H4 (cell line): ENCODE measurements around the gene MEX3D. TPM values are rescaled to one million over a fixed set of nuclear protein-coding genes. Genes with fewer than 3 reads are reported as not detected.

Experiments used
- DNase-seq: peaks from one replicate; pipeline ENCODE4 v3.0.0-alpha.2; 2015; ENCODE audit warnings: low spot score
- total RNA-seq: library from RNA; depleted of rRNA; stranded (reverse); fragments of >200 nt; shearing (Covaris generic); gene quantifications from 2 replicates; pipeline ENCODE4 v1.2.3, GENCODE V29; 2014; rRNA removed

MEX3D gene
- total RNA-seq, result 5.7 and 10.6 TPM in 2 replicates

DNA sequence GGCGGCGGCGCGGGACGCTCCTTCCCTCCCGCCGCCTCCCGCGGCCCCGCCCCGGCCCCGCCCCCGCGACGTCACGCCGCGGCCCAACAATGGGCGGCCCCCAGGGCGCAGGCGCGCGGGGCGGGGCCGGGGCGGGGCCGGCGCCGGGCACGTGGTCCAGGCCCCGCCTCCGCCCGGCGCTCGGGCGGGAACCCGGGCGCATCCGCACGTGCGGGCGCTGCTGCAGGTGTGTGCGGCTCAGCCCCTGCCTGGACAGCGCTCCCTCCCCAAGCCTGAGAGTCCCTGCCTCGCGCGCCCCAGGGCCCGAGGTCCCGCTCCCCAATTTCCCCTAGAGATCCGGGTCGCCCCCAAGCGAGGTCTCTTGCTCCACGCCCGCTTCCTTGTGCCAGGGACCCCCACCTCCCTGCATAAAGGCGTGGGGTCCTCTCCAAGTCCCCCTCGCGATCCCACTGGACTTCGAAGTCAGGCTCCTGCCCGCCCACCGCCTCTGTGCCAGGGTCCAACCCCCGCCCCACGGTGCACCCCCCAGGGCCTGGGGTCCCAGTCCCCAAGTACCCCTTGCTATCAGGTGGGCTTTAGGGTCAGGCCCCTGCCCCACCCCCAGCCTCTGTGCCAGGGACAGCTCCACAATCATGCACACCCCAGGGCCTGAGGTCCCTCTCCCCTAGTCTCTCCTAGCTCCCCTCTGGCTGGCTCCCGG is at the start of gene MEX3D:
Gene MEX3D, minus strand, starts transcription at position 6 of the 700 bp plus-strand sequence. CDS start 267 bp downstream, outside the sequence.
- no peak for DNase-seq

DNA sequence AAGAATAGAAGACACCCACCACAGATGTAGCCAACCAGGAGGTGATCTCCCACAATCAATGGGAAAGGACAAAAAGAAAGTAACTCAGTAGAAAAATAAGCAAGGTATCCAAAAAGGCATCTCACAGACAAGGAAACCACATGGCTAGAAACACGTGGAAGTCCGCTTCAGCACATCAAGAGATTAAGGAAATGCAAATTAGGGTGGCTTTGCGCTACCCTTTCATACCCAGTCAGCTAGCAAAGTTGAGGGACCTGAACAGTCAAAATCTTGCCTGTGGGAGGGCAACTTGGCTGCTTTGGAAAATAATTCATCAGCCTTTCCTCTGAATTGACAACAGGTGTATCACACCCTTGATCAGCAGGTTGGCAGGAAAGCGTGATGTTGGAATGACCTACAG is 48.8 kb upstream of the MEX3D start:
- no peak for DNase-seq

DNA sequence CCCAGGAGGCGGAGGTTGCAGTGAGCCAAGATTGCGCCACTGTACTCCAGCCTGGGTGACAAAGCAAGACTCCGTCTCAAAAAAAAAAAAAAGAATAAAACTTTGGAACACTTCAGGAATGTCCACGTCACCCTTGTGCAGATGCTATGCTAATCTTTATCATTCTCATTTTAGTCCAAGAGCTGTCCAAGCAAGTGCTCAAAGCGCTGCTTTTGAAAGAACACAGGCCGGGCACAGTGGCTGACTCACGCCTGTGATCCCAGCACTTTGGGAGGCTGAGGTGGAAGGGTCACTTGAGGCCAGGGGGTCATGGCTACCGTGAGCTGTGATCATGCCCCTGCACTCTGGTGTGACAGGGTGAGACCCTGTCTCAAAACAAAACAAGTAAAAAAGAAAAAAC is 48.3 kb upstream of the MEX3D start:
- DNase-seq, result no peak

DNA sequence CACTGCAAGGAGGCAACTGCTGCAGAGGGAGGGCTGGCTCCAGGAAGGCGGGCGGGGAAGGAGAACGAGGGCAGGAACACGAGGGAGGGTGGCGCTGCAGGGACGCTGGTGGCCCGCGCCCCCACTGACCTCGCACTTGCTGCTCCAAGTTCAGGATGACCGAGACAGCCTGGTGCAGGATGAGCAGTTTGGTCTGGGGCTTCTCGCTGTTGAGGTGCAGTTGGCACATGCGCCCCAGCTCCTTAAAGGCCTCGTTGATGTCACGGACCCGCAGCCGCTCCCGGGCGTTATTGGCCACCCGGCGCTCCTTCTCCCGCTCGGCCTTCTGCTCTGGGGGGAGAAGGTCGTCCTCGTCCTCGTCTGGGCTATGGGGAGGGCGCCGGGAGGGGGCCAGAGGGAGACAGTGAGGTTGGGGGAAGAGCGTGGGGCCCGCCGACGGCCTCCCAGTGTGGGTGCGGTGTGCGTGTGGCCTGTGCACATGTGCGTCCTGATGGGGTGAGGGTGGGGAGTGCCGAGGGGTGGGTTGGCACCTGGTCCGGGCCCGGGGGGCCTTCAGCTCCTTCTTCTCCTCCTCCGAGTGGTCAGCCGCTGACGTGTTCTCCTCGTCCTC is 47.1 kb upstream of the MEX3D start:
- no peak for DNase-seq

DNA sequence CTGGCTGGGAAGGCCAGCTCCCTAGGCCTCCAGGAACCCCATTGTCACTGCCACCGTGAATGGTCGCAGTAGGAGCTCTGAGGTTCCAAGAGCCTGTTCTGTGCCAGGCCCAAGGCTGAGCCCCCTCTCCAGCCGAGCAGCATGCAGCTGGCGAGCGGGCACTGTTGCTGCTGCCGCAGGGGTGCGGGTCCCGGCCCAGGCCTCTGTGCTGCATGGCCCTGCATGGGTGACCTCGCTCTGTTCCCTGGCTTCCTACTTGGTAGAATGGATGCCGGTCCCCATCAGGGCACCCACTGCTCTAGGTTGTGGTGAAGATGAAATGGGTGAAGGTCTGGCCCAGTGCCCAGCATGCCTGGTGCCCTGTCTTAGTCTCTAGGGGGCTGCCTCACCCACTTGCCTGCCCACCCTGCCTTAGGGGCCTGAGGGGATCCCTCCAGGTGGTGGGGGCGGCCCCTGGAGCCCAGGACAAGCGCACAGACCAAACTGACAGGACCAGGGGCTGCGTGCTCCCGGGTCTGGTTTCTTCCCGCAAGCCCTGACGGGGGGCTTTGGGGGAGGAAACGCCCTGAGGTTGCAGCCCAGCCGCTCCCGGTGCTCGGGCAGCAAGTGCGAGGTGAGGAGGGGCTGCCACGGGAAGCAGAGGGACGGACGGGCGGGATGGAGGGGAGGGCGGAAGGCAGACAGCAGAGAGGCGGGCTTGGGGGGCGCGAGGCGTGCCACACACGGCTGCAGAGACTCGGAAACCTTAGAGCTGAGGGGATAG is 45.9 kb upstream of the MEX3D start:
- no peak for DNase-seq

DNA sequence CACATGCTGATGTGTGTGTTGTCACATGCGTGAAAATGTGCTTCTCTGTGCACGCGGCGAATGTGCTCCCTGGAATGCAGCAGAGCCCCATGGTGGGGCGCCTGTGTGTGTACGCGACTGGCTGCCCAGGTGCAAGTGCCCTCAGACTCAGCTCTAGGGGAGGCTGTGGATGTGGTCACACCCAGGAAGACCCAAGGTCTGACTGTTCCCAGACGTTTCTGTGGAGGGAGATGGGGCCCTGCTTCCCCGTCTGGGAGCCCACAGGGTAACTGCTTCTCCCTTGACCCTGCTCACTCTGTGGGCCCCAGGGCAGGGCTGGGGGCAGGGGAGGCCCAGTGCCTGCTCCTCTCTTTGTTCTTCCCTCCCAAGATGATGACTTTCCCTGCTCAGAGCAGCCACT is 45.0 kb upstream of the MEX3D start:
- DNase-seq, result no peak

DNA sequence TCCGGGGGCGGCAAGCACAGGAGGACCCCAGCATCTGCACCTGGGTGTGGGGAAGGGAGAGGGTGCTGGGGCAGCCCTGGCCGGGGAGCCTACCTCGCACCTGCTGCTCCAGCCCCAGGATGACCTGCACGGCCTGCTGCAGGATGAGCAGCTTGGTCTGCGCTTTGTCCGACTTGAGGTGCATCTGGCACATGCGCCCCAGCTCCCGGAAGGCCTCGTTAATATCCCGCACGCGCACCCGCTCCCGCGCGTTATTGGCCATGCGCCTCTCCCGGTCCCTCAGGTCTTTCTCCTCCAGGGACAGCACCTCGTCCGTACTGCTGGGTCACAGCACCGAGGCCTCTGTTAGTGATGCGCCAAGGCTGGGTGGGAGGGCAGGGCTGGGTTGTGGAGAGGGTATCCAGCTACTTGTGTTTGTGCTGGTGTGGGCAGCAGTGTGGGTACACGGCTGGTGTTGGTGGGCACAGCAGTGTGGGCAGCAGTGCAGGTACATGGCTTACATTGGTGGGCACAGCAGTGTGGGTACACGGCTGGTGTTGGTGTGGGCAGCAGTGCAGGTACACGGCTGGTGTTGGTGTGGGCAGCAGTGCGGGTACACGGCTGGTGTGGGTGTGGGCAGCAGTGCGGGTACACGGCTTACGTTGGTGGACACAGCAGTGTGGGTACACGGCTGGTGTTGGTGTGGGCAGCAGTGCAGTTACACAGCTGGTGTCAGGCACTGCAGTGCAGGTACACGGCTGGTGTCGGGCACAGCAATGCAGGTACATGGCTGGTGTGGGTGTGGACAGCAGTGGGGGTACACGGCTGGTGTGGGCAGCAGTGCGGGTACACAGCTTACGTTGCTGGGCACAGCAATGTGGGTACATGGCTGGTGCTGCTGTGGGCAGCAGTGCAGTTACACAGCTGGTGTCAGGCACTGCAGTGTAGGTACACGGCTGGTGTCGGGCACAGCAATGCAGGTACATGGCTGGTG is 44.3 kb upstream of the MEX3D start:
- DNase-seq, result no peak

DNA sequence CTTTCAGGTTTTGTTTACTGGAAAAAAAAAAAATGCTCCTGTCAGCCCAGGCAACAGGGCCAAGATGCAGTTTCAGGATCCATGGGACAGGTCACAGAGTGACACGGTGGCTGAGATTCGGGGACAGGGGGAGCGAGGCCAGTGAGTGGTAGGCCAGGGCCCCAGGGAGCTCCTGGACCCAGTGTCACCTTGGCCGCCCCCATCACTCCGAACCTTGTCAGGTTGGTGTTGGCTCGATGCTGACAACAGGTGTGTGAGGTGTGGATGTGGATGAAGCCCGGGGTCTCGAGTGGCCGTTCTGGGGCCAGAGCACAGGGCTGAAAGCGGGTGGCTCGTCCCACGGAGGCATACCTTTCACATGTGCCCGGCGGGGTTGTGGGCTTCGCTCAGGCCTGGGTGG is 43.2 kb upstream of the MEX3D start:
- no peak for DNase-seq

DNA sequence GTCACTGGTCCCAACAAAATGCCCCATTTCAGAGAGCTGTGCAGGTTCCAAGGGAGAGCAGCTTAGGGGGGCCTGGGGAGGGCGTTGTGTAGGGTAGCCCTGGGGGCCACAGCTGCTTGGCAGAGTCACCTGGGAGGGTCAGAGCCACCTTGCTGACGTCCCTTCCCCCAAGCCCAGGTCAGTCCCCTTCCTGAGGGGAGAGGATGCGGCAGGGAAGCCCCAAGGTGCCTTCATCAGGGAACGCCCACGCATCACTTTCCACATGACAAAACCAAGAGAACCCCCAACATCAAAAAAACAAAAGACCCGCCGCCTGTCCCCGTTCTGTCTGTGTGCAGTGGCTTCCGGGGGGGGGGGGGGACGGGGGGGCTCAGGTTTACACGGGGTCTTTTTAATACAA is 42.5 kb upstream of the MEX3D start:
- DNase-seq, result no peak

DNA sequence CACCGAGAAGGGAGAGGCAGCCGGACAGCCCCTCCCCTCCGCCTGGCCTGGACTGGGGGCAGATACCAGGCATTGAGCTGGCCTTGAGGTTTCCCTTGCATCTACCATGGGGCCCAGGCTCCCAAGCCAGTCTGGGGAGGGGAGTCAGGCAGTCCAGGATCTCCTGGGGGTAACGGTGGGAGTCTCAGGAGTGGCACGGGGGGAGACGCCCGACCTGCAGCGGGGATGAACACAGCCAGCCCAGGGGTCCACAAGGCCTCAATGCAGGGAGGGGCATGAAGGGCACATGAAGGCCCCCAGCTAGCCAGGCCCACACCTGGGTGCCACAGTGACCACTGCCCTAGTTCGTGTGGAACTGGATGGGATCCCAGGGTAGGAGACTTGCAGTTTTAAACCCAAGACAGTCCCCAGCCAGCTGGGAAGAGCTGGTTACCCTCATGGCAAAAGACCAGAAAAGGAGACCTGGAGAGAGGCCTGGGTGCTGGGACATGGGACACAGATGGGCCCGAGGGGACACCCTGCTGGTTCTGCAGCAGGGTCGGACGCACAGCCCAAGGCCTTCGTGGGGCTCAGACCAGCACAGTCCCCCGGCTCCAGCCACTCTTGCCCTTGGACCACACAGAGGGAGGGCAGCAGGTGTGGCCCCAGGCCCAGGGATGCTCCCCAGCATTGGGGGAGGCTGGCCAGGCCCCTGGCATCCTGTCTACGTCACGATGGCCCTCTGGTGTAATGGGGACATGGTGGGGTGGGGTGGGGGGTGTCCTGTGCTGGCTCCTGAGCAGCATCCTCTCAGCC is 41.8 kb upstream of the MEX3D start:
- no peak for DNase-seq

DNA sequence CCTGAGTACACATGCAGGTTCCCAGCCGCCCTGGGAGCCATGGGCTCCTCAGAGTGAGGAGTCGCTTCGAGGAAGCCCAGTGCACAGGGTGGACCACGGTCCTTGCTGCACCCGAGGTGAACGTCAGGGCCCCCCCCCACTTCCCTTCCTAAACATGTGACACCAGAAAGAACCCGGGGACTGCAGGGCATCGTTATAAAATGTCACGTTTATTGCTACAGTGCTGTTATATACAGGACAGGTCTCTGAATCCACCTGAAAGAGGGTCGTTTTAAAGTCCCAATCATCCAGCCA is 40.9 kb upstream of the MEX3D start:
- DNase-seq, result no peak

DNA sequence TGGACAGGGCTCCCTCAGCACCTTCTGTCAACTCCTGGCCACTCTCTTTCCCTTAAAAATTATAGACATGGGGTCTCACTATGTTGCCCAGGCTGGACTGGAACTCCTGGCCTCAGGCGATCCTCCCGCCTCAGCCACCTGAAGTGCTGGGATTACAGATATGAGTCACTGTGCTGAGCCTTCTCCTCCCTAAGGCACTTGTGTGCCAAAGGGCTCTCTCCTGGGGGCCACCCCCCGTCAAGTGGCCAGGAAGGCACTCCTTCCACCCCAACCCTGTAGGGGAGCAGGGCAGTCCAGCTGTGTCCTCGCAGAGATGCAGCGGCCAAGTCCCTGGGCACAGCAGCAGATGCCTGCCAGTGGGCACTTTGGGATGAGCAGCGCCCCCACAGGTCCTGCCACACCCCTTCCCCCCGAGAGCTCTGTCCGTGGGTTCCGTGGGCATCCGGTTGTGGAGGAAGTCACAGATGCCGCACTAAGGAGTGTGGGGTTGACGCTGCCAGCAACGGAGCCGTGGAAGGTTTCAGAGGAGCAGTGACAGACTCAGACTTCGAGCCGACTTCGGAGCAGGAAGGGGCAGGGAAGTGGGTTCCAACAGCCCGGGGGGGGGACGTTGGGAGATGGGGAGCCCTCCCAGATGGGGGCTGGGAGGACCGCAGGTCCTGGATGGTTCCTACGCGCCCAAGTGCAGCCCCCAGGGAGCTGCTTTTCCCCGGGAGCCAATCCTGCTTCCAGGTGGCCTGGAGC is 40.4 kb upstream of the MEX3D start:
- no peak for DNase-seq

DNA sequence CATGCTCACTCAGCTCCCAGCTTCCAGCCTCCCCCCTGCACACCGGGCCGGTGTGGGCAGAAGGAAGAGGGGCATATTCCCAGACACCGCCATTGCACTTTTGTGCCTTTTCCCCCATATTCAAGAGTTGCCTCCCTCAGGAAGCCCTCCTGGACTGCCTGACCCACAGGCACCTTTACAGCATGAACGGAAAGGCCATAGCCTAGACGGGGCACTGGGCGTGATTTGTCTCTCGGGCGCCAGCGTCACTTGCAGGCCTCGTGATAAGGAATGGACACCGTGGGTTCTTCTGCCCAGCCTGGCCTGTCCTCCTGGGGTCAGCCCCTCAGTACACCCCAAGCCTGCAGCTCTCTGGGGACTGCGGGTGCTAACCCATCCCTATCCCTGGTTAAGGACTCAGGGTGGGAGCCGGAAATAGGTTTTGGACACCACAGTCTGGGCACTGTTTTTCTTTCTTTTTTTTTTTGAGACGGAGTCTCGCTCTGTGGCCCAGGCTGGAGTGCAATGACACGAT is 38.1 kb upstream of the MEX3D start:
- DNase-seq, result no peak

DNA sequence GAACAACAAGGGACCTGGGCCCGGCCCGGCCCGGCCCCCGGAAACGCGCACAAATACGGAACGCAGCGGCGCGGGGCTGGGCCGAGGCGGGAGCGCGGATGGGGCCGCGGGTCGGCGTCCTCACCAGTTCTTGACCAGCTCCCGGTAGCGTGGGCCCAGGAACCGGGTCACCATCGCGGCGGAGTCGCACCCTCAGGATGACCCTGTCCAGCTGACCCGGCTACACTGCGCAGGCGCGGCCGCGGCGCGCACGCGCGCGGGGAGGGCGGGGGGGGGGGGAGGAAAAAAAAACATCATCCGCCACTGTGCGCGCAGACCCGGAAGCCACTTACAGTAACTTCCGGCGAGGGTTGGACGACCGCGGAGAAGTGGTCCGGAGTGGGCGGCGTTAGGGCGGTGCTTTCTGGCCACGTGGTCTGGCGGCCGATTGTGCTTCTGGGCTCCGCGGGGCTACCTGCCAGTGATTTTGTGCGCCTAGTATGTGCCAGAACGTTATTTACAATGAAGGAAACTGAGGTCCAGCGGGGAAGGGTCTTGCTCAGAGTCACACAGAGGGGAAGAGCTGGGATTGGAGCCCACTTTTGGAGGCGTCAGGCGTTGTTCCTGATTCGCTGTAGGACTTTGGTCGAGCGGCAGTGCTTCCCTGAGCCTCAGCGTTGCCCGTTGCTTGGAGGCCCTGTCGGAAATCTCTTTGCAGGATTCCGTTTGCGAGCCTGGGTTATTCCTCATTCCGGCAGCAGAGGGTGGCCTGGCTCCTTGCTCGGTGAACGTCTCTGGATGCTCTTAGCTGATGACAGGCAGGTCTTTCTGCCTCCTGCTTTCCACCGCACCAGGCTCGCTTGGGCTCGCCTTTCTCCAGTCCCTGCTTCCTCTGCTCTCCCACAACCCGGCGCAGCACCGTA is 37.4 kb upstream of the MEX3D start, which contains the start of gene UQCR11:
Gene UQCR11, minus strand, starts transcription at position 227 of the 902 bp plus-strand sequence. Its CDS starts 53 bp downstream, at position 174.
- DNase-seq, result peak; percentile 86

DNA sequence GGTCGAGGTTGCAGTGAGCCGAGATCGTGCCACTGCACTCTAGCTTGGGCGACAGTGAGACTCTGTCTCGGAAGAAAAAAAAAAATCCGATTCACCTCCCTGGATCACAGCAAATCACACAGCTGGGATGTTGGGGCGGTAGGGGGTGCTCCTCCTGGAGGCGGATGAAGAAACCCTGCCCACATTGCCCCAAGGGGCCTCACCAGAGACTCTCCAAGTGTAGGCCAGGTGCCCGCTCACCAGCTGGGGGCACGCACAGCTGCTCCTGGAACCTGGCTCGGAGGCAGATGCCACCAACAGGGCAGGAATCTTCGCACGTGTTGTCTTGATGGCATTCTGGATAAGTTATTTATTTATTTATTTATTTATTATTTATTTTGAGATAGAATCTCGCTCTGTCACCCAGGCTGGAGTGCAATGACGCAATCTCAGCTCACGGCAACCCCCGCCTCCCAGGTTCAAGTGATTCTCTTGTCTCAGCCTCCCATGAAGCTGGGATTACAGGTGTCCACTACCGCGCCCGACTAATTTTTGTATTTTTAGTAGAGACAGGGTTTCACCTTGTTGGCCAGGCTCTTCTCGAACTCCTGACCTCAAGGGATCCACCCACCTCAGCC is 34.1 kb upstream of the MEX3D start:
- no peak for DNase-seq

DNA sequence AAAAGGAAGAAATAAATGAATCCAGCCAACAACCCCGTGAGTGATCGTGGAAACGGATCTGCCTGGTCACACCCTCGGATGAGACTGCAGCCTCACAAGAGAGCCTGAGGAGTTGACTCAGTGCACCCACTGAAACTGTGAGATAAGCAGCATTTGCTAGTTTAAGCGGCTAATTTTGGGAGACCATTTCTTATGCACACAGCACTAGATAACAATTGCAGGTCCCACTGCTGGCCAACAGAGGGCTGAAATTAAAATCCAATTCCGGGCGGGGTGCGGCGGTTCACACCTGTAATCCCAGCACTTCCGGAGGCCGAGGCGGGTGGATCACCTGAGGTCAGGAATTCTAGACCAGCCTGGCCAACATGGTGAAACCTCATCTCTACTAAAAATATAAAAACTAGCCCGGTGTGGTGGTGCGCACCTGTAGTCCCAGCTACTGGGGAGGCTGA is 33.5 kb upstream of the MEX3D start:
- DNase-seq, result no peak

DNA sequence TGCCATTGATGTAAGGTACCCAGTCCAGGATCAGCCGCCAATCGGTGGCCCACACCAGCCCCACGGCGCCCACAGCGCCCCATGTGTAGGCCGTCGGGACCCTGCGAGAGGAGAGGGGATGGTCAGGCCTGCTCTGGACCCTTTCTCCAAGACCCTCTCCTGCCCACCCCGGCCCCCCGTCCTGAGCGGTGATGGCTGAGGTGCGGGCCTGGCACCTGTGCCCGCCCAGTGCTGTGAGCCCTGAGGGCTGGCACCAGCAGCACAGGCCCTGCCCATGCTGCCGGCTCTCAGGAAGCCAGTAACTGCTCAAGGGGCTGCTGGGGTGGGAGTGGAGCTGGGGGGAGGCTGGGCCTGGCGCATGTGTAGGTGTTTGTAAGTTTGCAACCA is 31.3 kb upstream of the MEX3D start:
- DNase-seq, result no peak

DNA sequence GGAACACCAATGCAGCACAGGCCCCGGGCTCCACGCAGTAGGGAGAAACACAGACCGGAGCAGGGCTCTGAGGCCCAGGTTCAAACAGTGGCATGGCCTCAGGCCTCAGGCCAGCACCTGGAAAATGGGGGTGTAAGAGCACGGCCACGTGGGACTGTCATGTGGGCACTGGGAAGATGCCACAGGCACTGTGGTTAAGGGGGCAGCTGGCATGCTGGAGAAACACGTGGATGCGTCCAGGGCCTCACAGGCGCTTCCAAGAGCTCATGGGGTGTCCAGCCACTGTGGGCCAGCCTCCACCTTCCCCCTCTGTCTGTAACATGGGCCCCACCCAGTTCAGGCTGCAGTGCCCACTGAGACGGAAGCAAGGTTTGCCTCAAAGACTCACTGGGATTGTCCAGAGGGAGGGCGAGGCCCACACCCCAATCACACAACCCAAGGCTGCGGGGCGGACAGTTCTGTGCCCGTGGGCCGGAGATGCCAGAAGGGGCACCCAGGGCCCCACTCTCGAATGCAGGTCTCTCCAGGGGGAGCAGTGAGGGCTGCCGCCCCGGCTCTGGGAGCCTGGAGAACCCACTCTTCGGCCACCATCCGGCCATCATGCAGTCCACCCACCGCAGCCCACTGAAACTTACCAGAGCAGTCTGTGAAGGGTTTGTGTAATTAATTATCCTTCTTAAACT is 30.8 kb upstream of the MEX3D start:
- DNase-seq, result no peak
